Gastroesophageal sphincter (tissue), 4 donors: Measurements from ENCODE around the gene DDRGK1. TPM values are rescaled to one million over a fixed set of nuclear protein-coding genes. Genes with fewer than 3 reads are reported as not detected.
A peak's percentile ranks its signal among the peaks of the same experiment; 100 is the strongest.

ENCODE experiments used
- ATAC-seq: fragments of 150-250 bp; one replicate; pipeline ENCODE4 v1.9.1; 2016; ENCODE audit warnings: mild to moderate bottlenecking, moderate library complexity
- H3K27ac ChIP-seq, 4 donors: fragments of 200-600 bp; sonication (generic) in 3 of 4; 1 replicate in 3 of 4; 2 replicates in 1 of 4; pipeline ENCODE4 v1.5.1; 2016 to 2019
- H3K27me3 ChIP-seq: fragments of 200-600 bp; sonication (generic); one replicate; pipeline ENCODE4 v1.5.1; 2019
- H3K36me3 ChIP-seq, 2 donors: fragments of 200-600 bp; sonication (generic); one replicate each; pipeline ENCODE4 v1.5.1; 2019; ENCODE audit warnings: control low read depth in 1 of 2
- H3K4me1 ChIP-seq, 3 donors: fragments of 200-600 bp; sonication (generic); 1 replicate in 2 of 3; 2 replicates in 1 of 3; pipeline ENCODE4 v1.5.1; 2016 to 2019; ENCODE audit warnings: control low read depth in 2 of 3
- H3K4me3 ChIP-seq, 2 donors: fragments of 200-600 bp; sonication (generic); one replicate each; pipeline ENCODE4 v1.5.1; 2019; ENCODE audit warnings: mild to moderate bottlenecking in 1 of 2, moderate library complexity in 1 of 2
- H3K9me3 ChIP-seq, 3 donors: fragments of 200-600 bp; sonication (generic); one replicate each; pipeline ENCODE4 v1.5.1; 2017 to 2019; ENCODE audit warnings: control low read depth in 2 of 3
- CTCF ChIP-seq, 4 experiments: fragments of 200-600 bp in 2 of 4; fragments of 450-650 bp in 2 of 4; sonication (generic) in 1 of 4; IDR thresholded peaks; one replicate each; pipeline ENCODE4 v1.5.1; 2017 to 2019; ENCODE audit warnings: antibody characterized with exemption in 4 of 4, mild to moderate bottlenecking in 2 of 4, moderate library complexity in 2 of 4
- EP300 ChIP-seq: sonication (generic); formaldehyde crosslinking; IDR thresholded peaks from one replicate; pipeline ENCODE4 v1.6.1; 2017; ENCODE audit warnings: antibody characterized with exemption, mild to moderate bottlenecking
- POLR2A ChIP-seq, 2 donors: fragments of 450-650 bp; IDR thresholded peaks; one replicate each; pipeline ENCODE4 v1.6.1; 2017; ENCODE audit warnings: antibody characterized with exemption in 2 of 2, mild to moderate bottlenecking in 2 of 2, moderate library complexity in 1 of 2
- POLR2AphosphoS5 ChIP-seq: sonication (generic); formaldehyde crosslinking; IDR thresholded peaks from one replicate; pipeline ENCODE4 v1.6.1; 2017; ENCODE audit warnings: antibody characterized with exemption
- WGBS, 2 donors: methylation state at CpG; one replicate each; pipeline ENCODE4 v1.1.5; 2018; ENCODE audit warnings: low coverage in 1 of 2; 5-methylcytosine and 5-hydroxymethylcytosine counted together
- total RNA-seq, 4 donors: library from RNA; depleted of rRNA; stranded (reverse); fragments of >200 nt; gene quantifications; one replicate each; pipeline ENCODE4 v1.1.0, GENCODE V29; 2016

The DDRGK1 gene
- total RNA-seq, 4 donors from 2014 or later = 62.0 to 82.5 (median 69.8) TPM

GRCh38 chr20:3172933-3173609 is 31.4 kb downstream of the DDRGK1 start, which contains the start of gene LZTS3:
LZTS3 (minus strand) TSS chr20:3173549; CDS start chr20:3167163, 6,386 bp downstream.
- no CpG with 5 or more reads among the region's 62 CpGs for WGBS, 2 donors
- H3K9me3 ChIP-seq = no peaks in the 10 kb centered on the region
- peak within 1 kb of the TSS; percentile 64 to 92 for H3K4me3 ChIP-seq
- no peaks in the 10 kb centered on the region for H3K36me3 ChIP-seq
- H3K27me3 ChIP-seq = peaks cover 7% of the 10 kb centered on the region
- peak; percentile 79 for ATAC-seq
- peaks cover 0 to 38% (median 7%) of the 10 kb centered on the region in 3 donors for H3K4me1 ChIP-seq
- no peak for TF ChIP-seq EP300
- TF ChIP-seq POLR2A (IDR thresholded peaks at IDR 0.05) = peak; percentile 32 to 65
- H3K27ac ChIP-seq = peak within 1 kb of the TSS; percentile 11 to 85 (median 82)

- 25 to 50% methylated on average over 1 to 2 of the region's 5 CpGs for WGBS, 2 donors
- H3K27ac ChIP-seq = peak overlapping the region in 3 of 4 donors; percentile 81 to 85 (median 83)
- peaks cover 0 to 38% (median 7%) of the 10 kb centered on the region in 3 donors for H3K4me1 ChIP-seq
- no peaks in the 10 kb centered on the region for H3K9me3 ChIP-seq
- H3K36me3 ChIP-seq = no peaks in the 10 kb centered on the region
- no peak for ATAC-seq
- no peak for TF ChIP-seq POLR2AphosphoS5
- no peak for TF ChIP-seq CTCF (IDR thresholded peaks at IDR 0.05)
- no peak for TF ChIP-seq EP300
- no peak for TF ChIP-seq POLR2A (IDR thresholded peaks at IDR 0.05)
- H3K4me3 ChIP-seq = peak overlapping the region; percentile 64 to 92
- peaks cover 15% of the 10 kb centered on the region for H3K27me3 ChIP-seq
Measured at GRCh38 chr20:3172126-3172932, 32.2 kb downstream of the DDRGK1 start.

DNA sequence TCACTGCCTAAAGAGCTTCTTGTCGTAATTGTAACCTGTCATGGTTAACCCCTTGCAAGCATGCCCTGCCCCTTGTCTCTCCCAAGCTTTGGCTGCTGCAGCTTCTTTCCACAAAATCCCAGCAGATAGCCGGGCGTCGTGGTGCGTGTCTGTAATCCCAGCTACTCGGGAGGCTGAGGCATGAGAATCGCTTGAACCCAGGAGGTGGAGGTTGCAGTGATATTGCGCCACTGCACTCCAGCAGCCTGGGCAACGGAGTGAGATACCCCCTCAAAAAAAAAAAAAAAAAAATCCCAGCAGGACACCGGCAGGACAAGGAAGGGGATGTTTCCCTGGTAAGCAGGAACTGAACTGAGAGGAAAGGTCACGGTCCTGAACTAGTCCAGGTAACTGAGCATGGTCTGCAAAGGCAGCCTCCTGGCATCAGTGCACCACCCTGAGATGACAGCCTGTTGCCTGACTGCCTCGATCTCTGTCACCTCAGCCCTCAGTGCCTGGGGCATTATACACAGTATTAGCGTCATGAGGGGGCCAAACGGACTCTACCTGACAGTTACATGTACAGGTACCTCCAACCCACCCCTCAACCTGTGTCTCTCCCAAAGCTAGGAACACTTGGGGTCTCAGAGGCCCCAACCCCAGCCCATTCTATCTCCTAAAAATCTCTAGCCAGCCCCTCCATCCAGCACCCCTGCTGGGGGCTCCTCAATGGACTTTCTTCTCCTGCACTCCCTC is 32.9 kb downstream of the DDRGK1 start:
- no peak for ATAC-seq

GRCh38 chr20:3168829-3169590 is 35.5 kb downstream of the DDRGK1 start:
- WGBS, 2 donors = no CpG with 5 or more reads among the region's 7 CpGs
- no peak for ATAC-seq
- Histone ChIP-seq H3K36me3 (no peaks in the 10 kb centered on the region), H3K27ac (no peak overlapping the region), H3K27me3 (peaks cover 15% of the 10 kb centered on the region), H3K4me1 (peaks cover 0 to 43% (median 10%) of the 10 kb centered on the region in 3 donors), H3K4me3 (no peak overlapping the region), H3K9me3 (no peaks in the 10 kb centered on the region)
- TF ChIP-seq POLR2A (IDR thresholded peaks at IDR 0.05) (no peak), POLR2AphosphoS5 (no peak), EP300 (no peak)

More for the DNA sequence above, 32.9 kb downstream of the DDRGK1 start:
- H3K27ac ChIP-seq = no peak overlapping the region
- no peak overlapping the region for H3K4me3 ChIP-seq
- TF ChIP-seq CTCF (IDR thresholded peaks at IDR 0.05) (no peak), POLR2AphosphoS5 (no peak), EP300 (no peak), POLR2A (IDR thresholded peaks at IDR 0.05) (no peak)
- H3K27me3 ChIP-seq = peaks cover 15% of the 10 kb centered on the region
- peaks cover 0 to 38% (median 7%) of the 10 kb centered on the region in 3 donors for H3K4me1 ChIP-seq
- no peaks in the 10 kb centered on the region for H3K36me3 ChIP-seq
- H3K9me3 ChIP-seq = no peaks in the 10 kb centered on the region
- WGBS, 2 donors = 66 to 75% methylated on average over 5 to 6 of the region's 14 CpGs

GRCh38 chr20:3168079-3168828 is 36.2 kb downstream of the DDRGK1 start:
- H3K9me3 ChIP-seq = no peaks in the 10 kb centered on the region
- WGBS, 2 donors = 40% methylated on average over 11 of the region's 39 CpGs; no CpG with 5 or more reads in 1 of the 2 donors
- H3K4me3 ChIP-seq = no peak overlapping the region
- H3K27ac ChIP-seq = no peak overlapping the region
- peaks cover 0 to 38% (median 10%) of the 10 kb centered on the region in 3 donors for H3K4me1 ChIP-seq
- peaks cover 15% of the 10 kb centered on the region for H3K27me3 ChIP-seq
- H3K36me3 ChIP-seq = no peaks in the 10 kb centered on the region
- TF ChIP-seq CTCF (IDR thresholded peaks at IDR 0.05) = no peak
- TF ChIP-seq POLR2A (IDR thresholded peaks at IDR 0.05) = no peak
- no peak for TF ChIP-seq POLR2AphosphoS5
- TF ChIP-seq EP300 = no peak
- ATAC-seq = no peak
